Stomach (tissue), 19 donors: Measurements from ENCODE around the gene SMCP. TPM values are rescaled to one million over a fixed set of nuclear protein-coding genes. Genes with fewer than 3 reads are reported as not detected.

Experiments used
- DNase-seq, 2 donors: peaks; one replicate each; pipeline versions ENCODE4 v3.0.0 to v3.0.0-alpha.2; 2013 to 2019
- H3K27ac ChIP-seq, 5 donors: fragments of 200-600 bp in 4 of 5; sonication (generic) in 4 of 5; one replicate each; pipeline ENCODE4 v1.5.1; 2013 to 2019; ENCODE audit warnings: mild to moderate bottlenecking in 1 of 5, moderate library complexity in 1 of 5
- H3K27me3 ChIP-seq, 3 donors: fragments of 200-600 bp; sonication (generic); one replicate each; pipeline ENCODE4 v1.5.1; 2017 to 2019; ENCODE audit warnings: mixed run types in 1 of 3
- H3K36me3 ChIP-seq, 4 donors: fragments of 200-600 bp; sonication (generic); 1 replicate in 3 of 4; 2 replicates in 1 of 4; pipeline ENCODE4 v1.5.1; 2016 to 2019
- H3K4me1 ChIP-seq, 4 donors: fragments of 200-600 bp; sonication (generic); one replicate each; pipeline ENCODE4 v1.5.1; 2016 to 2019
- H3K4me3 ChIP-seq, 4 donors: fragments of 200-600 bp; sonication (generic) in 3 of 4; one replicate each; pipeline ENCODE4 v1.5.1; 2016 to 2019; ENCODE audit warnings: mild to moderate bottlenecking in 1 of 4
- H3K9me3 ChIP-seq, 4 donors: fragments of 200-600 bp; sonication (generic); one replicate each; pipeline ENCODE4 v1.5.1; 2016 to 2019
- CTCF ChIP-seq, 7 experiments: fragments of 450-650 bp in 4 of 7; fragments of 200-600 bp in 3 of 7; sonication (generic) in 3 of 7; IDR thresholded peaks; one replicate each; pipeline ENCODE4 v1.5.1; 2016 to 2019; ENCODE audit warnings: antibody characterized with exemption in 7 of 7, control low read depth in 2 of 7, mild to moderate bottlenecking in 1 of 7
- EP300 ChIP-seq: sonication (generic); formaldehyde crosslinking; IDR thresholded peaks from one replicate; pipeline ENCODE4 v1.6.1; 2017; ENCODE audit warnings: antibody characterized with exemption
- POLR2A ChIP-seq, 4 donors: fragments of 450-650 bp; IDR thresholded peaks; one replicate each; pipeline ENCODE4 v1.6.1; 2016; ENCODE audit warnings: antibody characterized with exemption in 4 of 4, control low read depth in 2 of 4, mild to moderate bottlenecking in 1 of 4, moderate library complexity in 1 of 4
- POLR2AphosphoS5 ChIP-seq, 3 donors: sonication (generic); formaldehyde crosslinking; IDR thresholded peaks; one replicate each; pipeline ENCODE4 v1.6.1; 2016; ENCODE audit warnings: antibody characterized with exemption in 3 of 3
- WGBS, 5 donors: extraction: QIAGEN DNeasy Blood & Tissue Kit in 3 of 5; methylation state at CpG; one replicate each; pipeline versions ENCODE4 v1.1.5 to v1.1.7; 2013 to 2018; 5-methylcytosine and 5-hydroxymethylcytosine counted together
- intact Hi-C: fragments of 100-400 bp; cut with DNase I; formaldehyde crosslinking; loops from one replicate; pipeline ENCODE4 v1.15.1; 2023; ENCODE audit warnings: low total_unique reads
- long read RNA-seq, 10 donors: transcript quantifications; one replicate each; lab custom pipeline, GENCODE V29; 2026
- polyA plus RNA-seq, 3 donors: library from polyadenylated mRNA; stranded (reverse); fragments of 200-250 nt; gene quantifications; one replicate each; pipeline ENCODE4 v1.2.3, GENCODE V29; 2013
- total RNA-seq, 5 donors: library from RNA; depleted of rRNA; stranded (reverse); fragments of >200 nt; gene quantifications; one replicate each; pipeline versions ENCODE4 v1.1.0 to v1.2.3, GENCODE V29; 2014 to 2016
- donor health status: healthy with polysubstance abuse.
- donor health status: Bipolar disorder and iron deficiency.
- donor health status: healthy.

Gene SMCP, protein sequence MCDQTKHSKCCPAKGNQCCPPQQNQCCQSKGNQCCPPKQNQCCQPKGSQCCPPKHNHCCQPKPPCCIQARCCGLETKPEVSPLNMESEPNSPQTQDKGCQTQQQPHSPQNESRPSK
- total RNA-seq, result not detected
- polyA plus RNA-seq, result not detected
- long read RNA-seq, donor 1, result 0 reads
- long read RNA-seq, donor 2, result 0 reads
- long read RNA-seq, donor 3, result 0 reads
- long read RNA-seq, donor 4, result 0 reads
- long read RNA-seq, donor 5, result 0 reads
- long read RNA-seq, donor 6, result 0 reads
- long read RNA-seq, donor 7, result 0 reads
- long read RNA-seq, donor 8, result 0 reads
- long read RNA-seq, donor 9, result 0 reads
- long read RNA-seq, donor 10, result 0 reads

GRCh38 chr1:152878042-152878441 is at the start of gene SMCP:
TSS of gene SMCP (plus strand) at chr1:152878322. CDS start at chr1:152884423, 6,101 bp downstream.
- TF ChIP-seq EP300 (no peak), POLR2AphosphoS5 (IDR thresholded peaks at IDR 0.05) (no peak), POLR2A (IDR thresholded peaks at IDR 0.05) (no peak), CTCF (IDR thresholded peaks at IDR 0.05) (no peak)
- Histone ChIP-seq H3K27ac (no peak within 1 kb of the TSS), H3K4me3 (no peak within 1 kb of the TSS), H3K27me3 (no peaks in the 10 kb centered on the region), H3K9me3 (no peaks in the 10 kb centered on the region), H3K4me1 (no peaks in the 10 kb centered on the region), H3K36me3 (no peaks in the 10 kb centered on the region)
- intact Hi-C loops, result no loop called here
- 6 to 19% (median 12%) methylated on average over 1 of the region's 1 CpG for WGBS, 5 donors
- DNase-seq, result no peak

- 47 to 61% (median 54%) methylated on average over 2 of the region's 2 CpGs for WGBS, 5 donors
- DNase-seq, result no peak
- intact Hi-C loops, result no loop called here
- no peak overlapping the region for H3K27ac ChIP-seq
- TF ChIP-seq POLR2AphosphoS5 (IDR thresholded peaks at IDR 0.05), result no peak
- TF ChIP-seq POLR2A (IDR thresholded peaks at IDR 0.05), result no peak
- no peak for TF ChIP-seq EP300
- TF ChIP-seq CTCF (IDR thresholded peaks at IDR 0.05), result no peak
- no peak overlapping the region for H3K4me3 ChIP-seq
- no peaks in the 10 kb centered on the region for H3K36me3 ChIP-seq
- H3K4me1 ChIP-seq, result no peaks in the 10 kb centered on the region
- H3K27me3 ChIP-seq, result no peaks in the 10 kb centered on the region
- H3K9me3 ChIP-seq, result no peaks in the 10 kb centered on the region
Measured at GRCh38 chr1:152836870-152837269, 41.3 kb upstream of the SMCP start.

- intact Hi-C loops, result no loop called here
- TF ChIP-seq CTCF (IDR thresholded peaks at IDR 0.05) (no peak), POLR2A (IDR thresholded peaks at IDR 0.05) (no peak), EP300 (no peak), POLR2AphosphoS5 (IDR thresholded peaks at IDR 0.05) (no peak)
Measured at GRCh38 chr1:152842556-152842955, 35.6 kb upstream of the SMCP start, which contains the start of gene LCE6A. TSS of gene LCE6A (plus strand) at chr1:152842856. CDS start at chr1:152843521, 665 bp downstream.

DNA sequence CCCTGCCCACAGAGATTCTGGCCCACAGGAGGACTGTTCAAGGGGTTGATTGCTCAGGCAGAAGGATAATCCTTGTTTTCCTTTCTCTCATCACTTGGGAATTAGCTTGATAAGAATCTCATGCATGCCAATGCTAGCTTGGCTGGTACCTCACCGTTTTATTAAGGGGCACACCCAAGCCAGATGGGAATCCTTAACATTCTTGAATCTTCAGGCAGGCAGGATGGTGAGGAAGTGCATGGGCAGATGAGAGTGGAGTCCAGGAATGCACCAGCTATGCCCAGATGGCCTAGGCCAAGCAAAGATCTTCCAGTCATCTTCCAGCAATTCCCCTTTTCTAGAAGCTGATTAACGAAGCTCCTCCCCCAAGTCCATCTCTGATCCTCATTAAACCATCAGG is 22.5 kb upstream of the SMCP start:
- Histone ChIP-seq H3K9me3 (no peaks in the 10 kb centered on the region), H3K4me1 (no peaks in the 10 kb centered on the region), H3K27ac (no peak overlapping the region), H3K36me3 (no peaks in the 10 kb centered on the region), H3K4me3 (no peak overlapping the region), H3K27me3 (peaks cover 0 to 4% (median 0%) of the 10 kb centered on the region in 3 donors)
- TF ChIP-seq EP300 (no peak), CTCF (IDR thresholded peaks at IDR 0.05) (no peak), POLR2AphosphoS5 (IDR thresholded peaks at IDR 0.05) (no peak), POLR2A (IDR thresholded peaks at IDR 0.05) (no peak)
- intact Hi-C loops, result no loop called here
- WGBS, 5 donors, result 45 to 55% (median 52%) methylated on average over 2 of the region's 2 CpGs
- DNase-seq, result no peak

More at GRCh38 chr1:152842556-152842955, 35.6 kb upstream of the SMCP start, which contains the start of gene LCE6A:
- no peaks in the 10 kb centered on the region for H3K4me1 ChIP-seq
- no peak for DNase-seq
- H3K27me3 ChIP-seq, result no peaks in the 10 kb centered on the region
- no peak within 1 kb of the TSS for H3K27ac ChIP-seq
- H3K9me3 ChIP-seq, result no peaks in the 10 kb centered on the region
- H3K36me3 ChIP-seq, result no peaks in the 10 kb centered on the region
- WGBS, 5 donors, result 80 to 100% (median 91%) methylated on average over 3 of the region's 3 CpGs
- no peak within 1 kb of the TSS for H3K4me3 ChIP-seq
